ENCODE data around the gene UBE2L3.

UBE2L3 gene

GRCh38 chr22:21650823-21651520 is 83.5 kb downstream of the UBE2L3 start:
- no peak for DNase-seq

- DNase-seq = no peak
Observed at GRCh38 chr22:21651521-21652009, 84.1 kb downstream of the UBE2L3 start.

GRCh38 chr22:21652010-21652546 is 84.6 kb downstream of the UBE2L3 start:
- peak; percentile 95 for DNase-seq

GRCh38 chr22:21652547-21653545 is 85.3 kb downstream of the UBE2L3 start:
- DNase-seq = no peak

GRCh38 chr22:21657020-21657359 is 89.5 kb downstream of the UBE2L3 start:
- DNase-seq = no peak

- peak; percentile 71 for DNase-seq
Observed at GRCh38 chr22:21657360-21658032, 90.0 kb downstream of the UBE2L3 start.

- no peak for DNase-seq
Observed at GRCh38 chr22:21659864-21660525, 92.5 kb downstream of the UBE2L3 start.

- DNase-seq = no peak
Observed at GRCh38 chr22:21660904-21661303, 93.4 kb downstream of the UBE2L3 start.

- no peak for DNase-seq
Observed at GRCh38 chr22:21661991-21662390, 94.5 kb downstream of the UBE2L3 start.

GRCh38 chr22:21663738-21664137 is 96.2 kb downstream of the UBE2L3 start:
- no peak for DNase-seq

GRCh38 chr22:21665047-21665851 is 97.7 kb downstream of the UBE2L3 start:
- no peak for DNase-seq

- DNase-seq = no peak
Observed at GRCh38 chr22:21666786-21667185, 99.3 kb downstream of the UBE2L3 start.

- no peak for DNase-seq
Observed at GRCh38 chr22:21669026-21669425, 101.5 kb downstream of the UBE2L3 start.

GRCh38 chr22:21672107-21672629 is 104.7 kb downstream of the UBE2L3 start:
- no peak for DNase-seq
